C4-2B (cell line): ENCODE measurements around the gene GMPR.

Experiments used
- CTCF ChIP-seq: fragments of 450-650 bp; conservative IDR thresholded peaks from 2 replicates; pipeline ENCODE4 v1.5.1; 2017; ENCODE audit warnings: mild to moderate bottlenecking
- ZFX ChIP-seq: fragments of 450-650 bp; IDR thresholded peaks from 2 replicates; pipeline ENCODE4 v1.6.1; 2017

GRCh38 chr6:16256781-16257180 lies 18.4 kb downstream of the GMPR start:
- TF ChIP-seq CTCF (no peak), ZFX (no peak)
